GM23248 (cell line): Measurements from ENCODE around the gene WDR7. TPM values are rescaled to one million over a fixed set of nuclear protein-coding genes. Genes with fewer than 3 reads are reported as not detected.

Source experiments
- DNase-seq: peaks from one replicate; pipeline ENCODE4 v3.0.0-alpha.2; 2015
- H2AFZ ChIP-seq: fragments of 200-600 bp; sonication (generic); 2 replicates; pipeline ENCODE4 v1.6.1; 2016; ENCODE audit warnings: antibody characterized with exemption
- H3F3A ChIP-seq: fragments of 200-600 bp; sonication (generic); 2 replicates; pipeline ENCODE4 v1.6.1; 2016; ENCODE audit warnings: mild to moderate bottlenecking, antibody characterized with exemption, mixed run types; ENCODE audit not compliant: insufficient read depth
- H3K27ac ChIP-seq: fragments of 200-600 bp; sonication (generic); 2 replicates; pipeline ENCODE4 v1.5.1; 2016; ENCODE audit warnings: mild to moderate bottlenecking
- H3K27me3 ChIP-seq: fragments of 200-600 bp; sonication (generic); replicated peaks from 2 replicates; pipeline ENCODE4 v1.6.1; 2016; ENCODE audit warnings: mild to moderate bottlenecking; ENCODE audit not compliant: insufficient read depth
- H3K36me3 ChIP-seq: fragments of 200-600 bp; sonication (generic); 2 replicates; pipeline ENCODE4 v1.6.1; 2016; ENCODE audit warnings: low read depth, mild to moderate bottlenecking
- H3K4me1 ChIP-seq: fragments of 200-600 bp; sonication (generic); 2 replicates; pipeline ENCODE4 v1.6.1; 2016; ENCODE audit warnings: mild to moderate bottlenecking; ENCODE audit not compliant: insufficient read depth
- H3K4me2 ChIP-seq: fragments of 200-600 bp; sonication (generic); one replicate; pipeline ENCODE4 v1.6.1; 2016; ENCODE audit warnings: mild to moderate bottlenecking; ENCODE audit not compliant: unreplicated experiment
- H3K4me3 ChIP-seq: fragments of 200-600 bp; sonication (generic); 2 replicates; pipeline ENCODE4 v1.5.1; 2016; ENCODE audit warnings: mild to moderate bottlenecking
- H3K79me2 ChIP-seq: fragments of 200-600 bp; sonication (generic); 2 replicates; pipeline ENCODE4 v1.6.1; 2016; ENCODE audit warnings: mild to moderate bottlenecking; ENCODE audit not compliant: insufficient read depth
- H3K9ac ChIP-seq: fragments of 200-600 bp; sonication (generic); 2 replicates; pipeline ENCODE4 v1.6.1; 2016; ENCODE audit warnings: mild to moderate bottlenecking
- H3K9me2 ChIP-seq: fragments of 200-600 bp; sonication (generic); 2 replicates; pipeline ENCODE4 v1.6.1; 2016; ENCODE audit warnings: mixed run types, mild to moderate bottlenecking, moderate library complexity; ENCODE audit not compliant: insufficient read depth
- H3K9me3 ChIP-seq: fragments of 200-600 bp; sonication (generic); one replicate; pipeline ENCODE4 v1.6.1; 2017; ENCODE audit warnings: low read depth
- H4K20me1 ChIP-seq: fragments of 200-600 bp; sonication (generic); 2 replicates; pipeline ENCODE4 v1.6.0; 2016; ENCODE audit not compliant: insufficient read depth
- EZH2 ChIP-seq: fragments of 200-600 bp; sonication (generic); IDR thresholded peaks from 2 replicates; pipeline ENCODE4 v1.6.1; 2018; ENCODE audit warnings: antibody characterized with exemption, mild to moderate bottlenecking; ENCODE audit not compliant: insufficient read depth, poor library complexity, severe bottlenecking
- EZH2phosphoT487 ChIP-seq: fragments of 200-600 bp; sonication (generic); IDR thresholded peaks from 2 replicates; pipeline ENCODE4 v1.6.1; 2018; ENCODE audit warnings: antibody characterized with exemption, moderate library complexity, mild to moderate bottlenecking, low read depth; ENCODE audit not compliant: insufficient read depth
- WGBS, 2 experiments: methylation state at CpG; one replicate each; pipeline ENCODE4 v1.1.6; 2015 to 2017; ENCODE audit warnings: low lambda C conversion rate in 2 of 2, low coverage in 1 of 2; ENCODE audit errors: missing lambda C conversion rate in 2 of 2; 5-methylcytosine and 5-hydroxymethylcytosine counted together
- in situ Hi-C: fragments of 300-500 bp; cut with MboI; formaldehyde crosslinking; loops from 2 replicates; pipeline ENCODE4 v1.15.0; 2020
- polyA plus RNA-seq: library from polyadenylated mRNA; unstranded; fragments of >200 nt; fragmentation: Nextera tagmentation; extraction: Ambion mirVana; gene quantifications from 2 replicates; pipeline ENCODE4 v1.2.1, GENCODE V29; 2016
- total RNA-seq: library from RNA; depleted of rRNA; stranded (reverse); fragments of >200 nt; shearing (Covaris generic); gene quantifications from 2 replicates; pipeline ENCODE4 v1.2.3, GENCODE V29; 2014

The WDR7 gene
- total and polyA plus RNA-seq, 2 experiments from 2014 or later, result 6.7 to 8.3 TPM

DNA sequence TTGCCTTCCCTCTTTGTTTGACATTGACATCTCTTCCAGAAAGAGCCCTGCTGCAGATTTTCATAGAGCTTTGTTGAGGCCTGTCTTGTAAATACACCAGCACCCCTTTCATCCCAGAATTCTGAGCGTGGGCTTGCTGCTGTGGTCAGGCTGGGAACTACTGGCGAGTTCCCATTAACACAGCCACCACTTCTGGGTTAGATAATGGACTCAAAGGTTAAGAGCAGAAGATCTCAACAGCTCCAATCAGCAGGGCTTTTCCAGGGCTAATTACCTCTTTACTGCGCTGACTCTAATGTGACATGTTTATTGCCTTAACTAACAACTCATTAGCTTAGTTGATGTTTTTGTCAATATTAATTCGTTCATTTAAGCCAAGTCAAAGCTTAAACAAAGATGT, 259.8 kb downstream of the WDR7 start:
- no peaks in the 10 kb centered on the region for H4K20me1 ChIP-seq
- no peak overlapping the region for H2AFZ ChIP-seq
- H3K79me2 ChIP-seq, result no peaks in the 10 kb centered on the region
- in situ Hi-C loops, result no loop called here
- H3K9me2 ChIP-seq, result no peaks in the 10 kb centered on the region
- no peak overlapping the region for H3K4me2 ChIP-seq
- no peak overlapping the region for H3K9ac ChIP-seq
- no peak overlapping the region for H3K27ac ChIP-seq
- no peaks in the 10 kb centered on the region for H3K4me1 ChIP-seq
- TF ChIP-seq EZH2, result no peak
- no peak for TF ChIP-seq EZH2phosphoT487
- no peaks in the 10 kb centered on the region for H3F3A ChIP-seq
- 80 to 86% methylated on average over 4 of the region's 4 CpGs for WGBS, 2 experiments
- no peak for DNase-seq
- H3K27me3 ChIP-seq, result no peaks in the 10 kb centered on the region
- no peaks in the 10 kb centered on the region for H3K9me3 ChIP-seq
- H3K36me3 ChIP-seq, result no peaks in the 10 kb centered on the region
- H3K4me3 ChIP-seq, result no peak overlapping the region

DNA sequence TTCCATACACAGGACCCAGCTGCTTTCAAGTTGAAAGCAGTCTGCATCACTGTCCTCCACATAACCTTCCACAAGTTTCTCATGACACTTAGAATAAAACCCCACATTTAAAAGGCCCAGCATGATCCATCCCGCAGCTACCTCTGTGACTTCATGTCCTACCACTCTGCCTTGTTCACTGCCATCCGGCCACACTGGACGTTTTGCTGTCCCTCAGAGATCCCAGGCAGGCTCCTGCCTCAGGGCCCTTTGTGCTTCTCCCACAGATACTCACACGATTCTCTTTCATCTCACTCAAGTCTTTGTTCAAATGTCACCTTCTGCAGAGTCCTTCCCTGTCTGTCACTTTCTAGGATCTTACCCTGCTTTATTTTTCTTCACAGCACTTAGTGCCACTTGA, 262.8 kb downstream of the WDR7 start:
- Histone ChIP-seq H3K36me3 (no peaks in the 10 kb centered on the region), H3K9ac (no peak overlapping the region), H3K27me3 (no peaks in the 10 kb centered on the region), H3K4me3 (no peak overlapping the region), H3K9me3 (no peaks in the 10 kb centered on the region), H3K4me2 (no peak overlapping the region), H3K9me2 (no peaks in the 10 kb centered on the region), H3K27ac (no peak overlapping the region), H3F3A (no peaks in the 10 kb centered on the region), H2AFZ (no peak overlapping the region), H3K4me1 (no peaks in the 10 kb centered on the region), H3K79me2 (no peaks in the 10 kb centered on the region), H4K20me1 (no peaks in the 10 kb centered on the region)
- no peak for DNase-seq
- in situ Hi-C loops, result no loop called here
- no peak for TF ChIP-seq EZH2phosphoT487
- TF ChIP-seq EZH2, result no peak
- 74 to 86% methylated on average over 4 of the region's 4 CpGs for WGBS, 2 experiments

- TF ChIP-seq EZH2 (no peak), EZH2phosphoT487 (no peak)
- Histone ChIP-seq H3K27ac (no peak overlapping the region), H3K9me3 (no peaks in the 10 kb centered on the region), H3K27me3 (no peaks in the 10 kb centered on the region), H3K4me3 (no peak overlapping the region), H3K4me2 (no peak overlapping the region), H3F3A (no peaks in the 10 kb centered on the region), H3K79me2 (no peaks in the 10 kb centered on the region), H2AFZ (no peak overlapping the region), H3K36me3 (no peaks in the 10 kb centered on the region), H3K9me2 (no peaks in the 10 kb centered on the region), H3K4me1 (no peaks in the 10 kb centered on the region), H4K20me1 (no peaks in the 10 kb centered on the region; the same call in 1 of the 2 replicates), H3K9ac (no peak overlapping the region)
- in situ Hi-C loops, result no loop called here
- 98 to 100% methylated on average over 1 of the region's 1 CpG for WGBS, 2 experiments
- DNase-seq, result no peak
Observed at GRCh38 chr18:56919190-56919589, 268.0 kb downstream of the WDR7 start.

DNA sequence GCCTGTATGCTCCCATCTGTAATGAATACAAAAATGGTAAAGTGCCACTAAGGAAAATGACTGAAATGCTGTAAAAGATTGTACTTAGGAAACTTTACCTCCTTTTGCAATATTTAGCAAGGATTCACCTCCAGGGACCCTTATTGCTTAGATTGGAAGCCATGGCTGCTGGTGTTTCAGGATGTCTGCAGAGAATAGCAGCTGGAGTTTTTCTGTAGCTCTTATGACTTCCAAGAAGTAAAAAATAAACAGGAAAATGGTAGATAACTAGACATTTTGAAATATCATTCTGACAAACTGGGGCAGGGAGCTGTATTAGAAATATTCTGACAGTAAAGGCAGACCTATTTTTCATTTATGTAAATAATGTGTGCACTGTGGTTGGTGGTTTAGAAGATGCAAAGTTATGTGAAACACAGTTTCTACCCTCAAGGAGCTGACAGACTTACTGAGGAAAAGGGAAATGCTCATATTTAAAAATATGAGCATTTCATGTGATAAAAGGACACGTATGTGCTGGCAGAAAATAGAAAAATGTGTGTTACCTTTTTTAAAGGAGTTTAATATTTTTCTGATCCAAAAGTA, 270.8 kb downstream of the WDR7 start:
- TF ChIP-seq EZH2 (no peak), EZH2phosphoT487 (no peak)
- in situ Hi-C loops, result no loop called here
- H3K4me2 ChIP-seq, result no peak overlapping the region
- DNase-seq, result no peak
- no peaks in the 10 kb centered on the region for H3F3A ChIP-seq
- no peak overlapping the region for H3K27ac ChIP-seq
- no peaks in the 10 kb centered on the region for H3K4me1 ChIP-seq
- no peaks in the 10 kb centered on the region for H3K9me3 ChIP-seq
- H3K79me2 ChIP-seq, result no peaks in the 10 kb centered on the region
- H3K27me3 ChIP-seq, result no peaks in the 10 kb centered on the region
- H3K9ac ChIP-seq, result no peak overlapping the region
- 100% methylated on average over 1 of the region's 1 CpG for WGBS, 2 experiments
- no peaks in the 10 kb centered on the region for H3K36me3 ChIP-seq
- H4K20me1 ChIP-seq, result no peaks in the 10 kb centered on the region; the same call in 1 of the 2 replicates
- H2AFZ ChIP-seq, result no peak overlapping the region
- H3K9me2 ChIP-seq, result no peaks in the 10 kb centered on the region
- H3K4me3 ChIP-seq, result no peak overlapping the region

GRCh38 chr18:56926734-56927133, 275.6 kb downstream of the WDR7 start:
- H3K4me3 ChIP-seq, result no peak overlapping the region
- no peaks in the 10 kb centered on the region for H3K9me2 ChIP-seq

More at GRCh38 chr18:56926734-56927133, 275.6 kb downstream of the WDR7 start:
- no peak for TF ChIP-seq EZH2
- TF ChIP-seq EZH2phosphoT487, result no peak
- Histone ChIP-seq H3K79me2 (no peaks in the 10 kb centered on the region), H3K9me3 (no peaks in the 10 kb centered on the region), H3K4me2 (no peak overlapping the region), H3K27me3 (no peaks in the 10 kb centered on the region), H2AFZ (no peak overlapping the region), H3K4me1 (no peaks in the 10 kb centered on the region), H3K27ac (no peak overlapping the region), H3K9ac (no peak overlapping the region), H3F3A (no peaks in the 10 kb centered on the region), H3K36me3 (no peaks in the 10 kb centered on the region), H4K20me1 (no peaks in the 10 kb centered on the region; the same call in 1 of the 2 replicates)
- 68 to 75% methylated on average over 5 of the region's 5 CpGs for WGBS, 2 experiments
- DNase-seq, result no peak
- in situ Hi-C loops, result no loop called here
